Measurements from ENCODE around the gene RABGEF1.
A peak's percentile ranks its signal among the peaks of the same experiment; 100 is the strongest.
"Not testable (repeated sequence)": the region's sequence is repeated elsewhere in the genome, so short reads cannot be mapped to it uniquely, and the experiment has no call there.

The RABGEF1 gene

DNA sequence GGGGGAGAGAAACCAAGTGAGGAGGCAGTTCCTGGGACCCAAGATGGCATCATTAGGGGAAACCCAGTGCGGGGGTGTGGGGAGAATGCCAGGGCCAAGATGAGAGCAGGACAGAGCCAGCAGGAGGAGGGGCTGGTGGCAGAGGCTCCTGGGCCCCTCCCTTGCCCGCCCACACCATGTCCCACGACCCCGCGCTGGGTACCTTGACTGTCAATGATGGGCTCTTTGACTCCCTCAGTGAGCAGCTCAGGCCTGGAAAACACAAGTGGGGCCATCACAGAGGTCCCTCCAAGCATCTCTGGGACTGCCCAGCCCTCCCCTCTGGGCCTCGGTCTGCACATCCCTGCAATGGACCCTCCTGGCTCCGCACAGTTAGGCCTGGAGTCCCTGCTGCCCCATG lies 75.4 kb downstream of the RABGEF1 start:
- TF ChIP-seq, protein P1, sequence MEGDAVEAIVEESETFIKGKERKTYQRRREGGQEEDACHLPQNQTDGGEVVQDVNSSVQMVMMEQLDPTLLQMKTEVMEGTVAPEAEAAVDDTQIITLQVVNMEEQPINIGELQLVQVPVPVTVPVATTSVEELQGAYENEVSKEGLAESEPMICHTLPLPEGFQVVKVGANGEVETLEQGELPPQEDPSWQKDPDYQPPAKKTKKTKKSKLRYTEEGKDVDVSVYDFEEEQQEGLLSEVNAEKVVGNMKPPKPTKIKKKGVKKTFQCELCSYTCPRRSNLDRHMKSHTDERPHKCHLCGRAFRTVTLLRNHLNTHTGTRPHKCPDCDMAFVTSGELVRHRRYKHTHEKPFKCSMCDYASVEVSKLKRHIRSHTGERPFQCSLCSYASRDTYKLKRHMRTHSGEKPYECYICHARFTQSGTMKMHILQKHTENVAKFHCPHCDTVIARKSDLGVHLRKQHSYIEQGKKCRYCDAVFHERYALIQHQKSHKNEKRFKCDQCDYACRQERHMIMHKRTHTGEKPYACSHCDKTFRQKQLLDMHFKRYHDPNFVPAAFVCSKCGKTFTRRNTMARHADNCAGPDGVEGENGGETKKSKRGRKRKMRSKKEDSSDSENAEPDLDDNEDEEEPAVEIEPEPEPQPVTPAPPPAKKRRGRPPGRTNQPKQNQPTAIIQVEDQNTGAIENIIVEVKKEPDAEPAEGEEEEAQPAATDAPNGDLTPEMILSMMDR (IDR thresholded peaks at IDR 0.05): no peak
- Histone ChIP-seq H3K4me1 (no peaks in the 10 kb centered on the region), H3K9me3 (no peaks in the 10 kb centered on the region), H3K27ac (no peak overlapping the region), H3K4me3 (no peak overlapping the region), H3K27me3 (no peaks in the 10 kb centered on the region), H3K36me3 (peaks cover under 1 to 25% (median 13%) of the 10 kb centered on the region in 3 donors)
- intact Hi-C loops (cut with DNase I; ENCODE audit: low total_unique reads): no loop called here
- DNase-seq: no peak

DNA sequence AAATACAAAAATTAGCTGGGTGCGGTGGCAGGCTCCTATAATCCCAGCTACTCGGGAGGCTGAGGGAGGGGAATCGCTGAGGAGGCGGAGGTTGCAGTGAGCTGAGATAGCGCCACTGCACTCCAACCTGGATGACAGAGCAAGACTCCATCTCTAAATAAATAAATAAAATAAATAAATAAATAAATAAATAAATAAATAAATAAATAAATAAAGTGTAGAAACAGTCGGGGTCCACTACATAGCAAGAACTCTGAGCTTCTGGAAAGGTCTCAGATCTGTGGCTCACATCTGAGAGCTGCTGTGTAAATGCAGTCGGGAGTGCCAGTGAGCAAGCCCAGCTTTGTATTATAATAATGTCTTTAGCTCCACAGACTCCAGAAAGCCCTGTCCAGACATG lies 76.1 kb downstream of the RABGEF1 start:
- H3K4me1 ChIP-seq; H3K27ac ChIP-seq; H3K27me3 ChIP-seq; H3K4me3 ChIP-seq; DNase-seq; intact Hi-C loops (cut with DNase I; ENCODE audit: low total_unique reads); H3K9me3 ChIP-seq: not testable (repeated sequence)
- peaks cover 0 to 18% (median 11%) of the 10 kb centered on the region in 3 donors for H3K36me3 ChIP-seq

DNA sequence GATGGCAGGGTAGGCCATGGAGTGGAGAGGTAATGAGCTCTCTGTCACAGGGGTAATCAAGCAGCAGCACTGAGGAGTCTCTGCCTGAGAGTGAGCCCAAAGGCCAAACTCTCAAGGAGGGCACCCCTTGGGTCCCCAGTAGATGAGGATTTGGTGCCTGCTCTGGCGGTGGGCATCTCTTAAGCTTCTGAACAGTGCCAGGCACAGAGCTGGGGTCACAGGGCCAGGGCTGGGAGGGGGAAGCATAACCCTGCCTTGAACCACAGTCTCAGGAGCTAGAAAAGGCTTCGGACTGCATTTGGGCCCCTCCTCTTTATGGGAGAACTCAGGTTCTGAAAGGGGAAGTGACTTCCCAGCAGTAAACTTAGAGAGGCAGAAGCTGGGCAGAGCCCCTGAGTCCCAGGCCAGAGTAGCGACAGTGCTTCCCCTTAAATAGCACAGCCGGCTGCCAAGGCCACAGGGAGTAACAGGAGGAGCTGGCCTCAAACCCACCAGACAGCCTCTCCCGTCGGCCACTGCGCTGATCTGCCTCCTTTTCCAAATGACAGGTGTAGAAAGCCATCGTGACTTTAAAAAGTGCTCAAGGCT lies 76.8 kb downstream of the RABGEF1 start:
- H3K4me1 ChIP-seq; H3K27me3 ChIP-seq; H3K9me3 ChIP-seq; DNase-seq; H3K4me3 ChIP-seq; intact Hi-C loops (cut with DNase I; ENCODE audit: low total_unique reads); H3K27ac ChIP-seq: not testable (repeated sequence)
- peaks cover 0 to 11% (median 4%) of the 10 kb centered on the region in 3 donors for H3K36me3 ChIP-seq

DNA sequence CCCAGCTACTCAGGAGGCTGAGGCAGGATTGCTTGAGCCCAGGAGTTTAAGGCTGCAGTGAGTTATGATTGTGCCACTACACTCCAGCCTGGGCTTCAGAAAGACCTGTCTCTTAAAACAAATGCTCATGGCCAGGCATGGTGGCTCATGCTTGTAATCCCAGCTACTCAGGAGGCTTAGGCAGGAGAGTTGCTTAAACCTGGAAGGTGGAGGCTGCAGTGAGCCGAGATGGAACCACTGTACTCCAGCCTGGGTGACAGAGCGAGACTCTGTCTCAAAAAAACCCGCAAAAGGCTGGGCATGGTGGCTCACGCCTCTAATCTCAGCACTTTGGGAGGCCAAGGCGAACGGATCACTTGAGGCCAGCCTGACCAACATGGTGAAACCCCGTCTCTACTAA lies 77.4 kb downstream of the RABGEF1 start:
- intact Hi-C loops (cut with DNase I; ENCODE audit: low total_unique reads); DNase-seq; H3K9me3 ChIP-seq; H3K27ac ChIP-seq; H3K36me3 ChIP-seq; H3K4me1 ChIP-seq; H3K27me3 ChIP-seq; H3K4me3 ChIP-seq: not testable (repeated sequence)

DNA sequence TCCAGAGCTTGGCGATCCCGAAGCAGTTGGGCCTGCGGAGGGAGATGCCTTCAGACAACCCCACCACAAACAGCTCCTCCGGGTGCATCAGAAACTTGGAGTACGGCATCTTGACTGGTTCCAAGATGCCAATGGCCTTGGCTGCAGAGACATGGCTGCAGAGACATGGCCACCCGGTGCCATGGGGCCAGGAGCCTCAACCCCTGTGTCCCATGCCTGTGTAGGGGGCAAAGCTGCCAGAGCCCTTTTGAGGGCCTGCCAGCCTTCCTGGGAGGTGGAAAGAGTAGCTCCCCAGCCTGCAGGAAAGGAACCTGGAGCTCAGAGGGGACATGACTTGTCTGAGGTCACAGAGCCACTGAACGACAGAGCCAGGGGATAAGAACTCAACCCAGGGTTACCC lies 83.5 kb downstream of the RABGEF1 start:
- intact Hi-C loops (cut with DNase I; ENCODE audit: low total_unique reads): no loop called here
- no peaks in the 10 kb centered on the region for H3K4me1 ChIP-seq
- no peak for DNase-seq
- TF ChIP-seq, protein P1 (IDR thresholded peaks at IDR 0.05): no peak
- no peaks in the 10 kb centered on the region for H3K27me3 ChIP-seq
- H3K4me3 ChIP-seq: no peak overlapping the region
- H3K9me3 ChIP-seq: no peaks in the 10 kb centered on the region
- no peaks in the 10 kb centered on the region for H3K36me3 ChIP-seq
- no peak overlapping the region for H3K27ac ChIP-seq

DNA sequence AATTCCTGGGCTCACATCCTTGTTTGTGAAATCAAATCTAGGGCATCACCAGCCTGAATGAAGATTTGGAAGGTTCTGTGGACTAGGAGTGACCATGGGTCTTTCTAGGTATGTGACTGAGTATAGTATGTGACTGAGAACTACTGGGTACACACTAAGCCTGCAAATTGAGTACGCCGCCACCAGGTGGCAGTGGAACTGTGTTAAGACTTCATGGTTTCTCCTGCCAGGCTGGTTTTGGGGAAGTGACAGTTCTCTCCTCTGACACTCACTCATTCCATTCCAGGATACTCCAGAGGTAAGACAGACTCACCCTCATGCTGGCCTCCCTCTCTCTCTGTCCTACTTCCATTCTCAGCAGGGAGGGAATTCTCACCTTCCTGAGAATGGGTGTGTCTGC lies 85.0 kb downstream of the RABGEF1 start:
- H3K9me3 ChIP-seq; H3K27ac ChIP-seq; H3K27me3 ChIP-seq; H3K4me3 ChIP-seq; DNase-seq; H3K36me3 ChIP-seq; intact Hi-C loops (cut with DNase I; ENCODE audit: low total_unique reads); H3K4me1 ChIP-seq: not testable (repeated sequence)

DNA sequence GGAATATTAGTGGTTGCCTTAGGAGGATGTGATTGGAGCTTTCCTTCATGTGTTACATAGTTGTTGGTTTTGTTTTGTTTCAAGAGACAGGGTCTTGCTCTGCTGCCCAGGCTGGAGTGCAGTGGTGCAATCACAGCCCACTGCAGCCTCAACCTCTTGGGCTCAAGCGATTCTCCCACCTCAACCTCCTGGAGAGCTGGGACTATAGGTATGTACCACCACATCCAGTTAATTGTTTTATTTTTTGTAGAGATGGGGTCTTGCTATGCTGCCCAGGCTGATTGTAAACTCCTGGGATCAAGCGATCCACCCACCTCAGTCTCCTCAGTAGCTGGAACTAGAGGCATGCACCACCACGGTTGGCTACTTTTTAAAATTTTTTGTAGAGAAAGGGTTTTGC lies 86.1 kb downstream of the RABGEF1 start:
- Histone ChIP-seq H3K4me1 (no peaks in the 10 kb centered on the region), H3K36me3 (no peaks in the 10 kb centered on the region), H3K27me3 (no peaks in the 10 kb centered on the region), H3K27ac (no peak overlapping the region), H3K9me3 (no peaks in the 10 kb centered on the region), H3K4me3 (no peak overlapping the region)
- no peak for DNase-seq
- TF ChIP-seq, protein P1 (IDR thresholded peaks at IDR 0.05): no peak
- intact Hi-C loops (cut with DNase I; ENCODE audit: low total_unique reads): no loop called here

DNA sequence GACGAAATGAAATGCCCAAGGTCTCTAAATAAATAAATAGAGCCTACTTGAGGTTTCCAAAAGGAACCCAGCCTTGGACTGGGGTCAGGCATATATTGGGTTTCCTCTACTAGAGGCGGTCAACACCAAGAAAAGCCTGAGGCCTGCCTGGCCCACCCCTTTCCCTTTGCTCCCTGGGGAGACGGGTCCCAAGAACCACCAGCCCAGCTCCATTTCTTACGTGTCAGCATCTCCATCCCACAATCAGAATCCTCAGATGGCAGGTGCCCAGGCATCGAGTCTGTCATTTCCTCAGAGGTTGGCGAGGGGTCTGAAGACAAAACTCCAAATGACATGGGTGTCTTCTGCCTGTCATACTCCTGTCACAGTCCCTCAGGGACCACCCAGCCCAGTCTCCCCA lies 90.4 kb downstream of the RABGEF1 start:
- H3K36me3 ChIP-seq; H3K27me3 ChIP-seq; H3K9me3 ChIP-seq; H3K27ac ChIP-seq; H3K4me3 ChIP-seq; intact Hi-C loops (cut with DNase I; ENCODE audit: low total_unique reads); H3K4me1 ChIP-seq: not testable (repeated sequence)
- peak in 1 of 2 donors; percentile 32 for DNase-seq
